Measurements from ENCODE around the gene LHFPL6.

- TF ChIP-seq POLR2A (IDR thresholded peaks at IDR 0.05; ENCODE audit: extremely low read depth, insufficient read length) (no peak), CTCF (IDR thresholded peaks at IDR 0.05; ENCODE audit: low read depth, low read length) (no peak), MAX (IDR thresholded peaks at IDR 0.05; ENCODE audit: low read depth, low read length) (no peak), MYC (IDR thresholded peaks at IDR 0.05; ENCODE audit: low read depth, low read length) (no peak)
These were observed 214.0 kb downstream of the LHFPL6 start for GRCh38 chr13:39389013-39389412.
